K562 (cell line): Measurements from ENCODE around the gene OR2AG1. TPM values are rescaled to one million over a fixed set of nuclear protein-coding genes. Genes with fewer than 3 reads are reported as not detected.

Experiments used
- ATAC-seq: fragments of 200-7000 bp; cut with Tn5 transposase; 3 replicates; pipeline ENCODE4 v1.9.1; 2020; ENCODE audit warnings: moderate library complexity
- BruUV-seq: library from RNA; stranded (reverse); fragments of 400-500 nt; replicated peaks from 2 replicates; lab custom pipeline; 2021; lab: Mats Ljungman, UMichigan
- CTCF ChIA-PET: fragments of 300-600 bp; formaldehyde crosslinking; extraction: SDS; loops from one replicate; lab custom pipeline; 2021; ENCODE audit warnings: low intra/inter-chr PET ratio; lab: Yijun Ruan, JAX
- POLR2A ChIA-PET: fragments of 300-600, 350-650 bp; sonication (Branson Sonifier 250); formaldehyde crosslinking; extraction: SDS; loops from one replicate; lab custom pipeline; 2021; ENCODE audit warnings: antibody characterized with exemption, inconsistent platforms; lab: Yijun Ruan, JAX
- DNase-seq, 4 experiments: peaks; one replicate each; pipeline versions ENCODE4 v3.0.0 to v3.0.0-alpha.2; 2011 to 2018; ENCODE audit warnings: low spot score in 3 of 4, mixed read lengths in 3 of 4; ENCODE audit errors: extremely low read depth in 1 of 4
- FAIRE-seq: peaks from 2 replicates; lab custom pipeline; 2011; peaks lifted over from hg19 to GRCh38; lab: Jason Lieb, UNC
- H2AFZ ChIP-seq: 2 replicates; pipeline ENCODE4 v1.6.0; 2011; ENCODE audit warnings: low read depth, low read length, control low read depth, inconsistent platforms
- H3K27ac ChIP-seq: fragments of 200-600 bp; 3 replicates; pipeline ENCODE4 v1.8.0; 2011; ENCODE audit warnings: low read depth, mild to moderate bottlenecking, control low read depth, inconsistent platforms, low read length, moderate library complexity, mixed read lengths; ENCODE audit errors: extremely low read depth
- H3K27me3 ChIP-seq, 2 experiments: fragments of 300-600 bp in 1 of 2; 2 replicates in 1 of 2; 3 replicates in 1 of 2; pipeline versions ENCODE4 v1.6.0 to v1.8.0; 2011; ENCODE audit warnings: inconsistent platforms in 2 of 2, low read length in 2 of 2, mild to moderate bottlenecking in 1 of 2, mixed read lengths in 1 of 2, moderate library complexity in 1 of 2; ENCODE audit not compliant: control insufficient read depth in 2 of 2, insufficient read depth in 2 of 2
- H3K36me3 ChIP-seq: fragments of 300-600 bp; 3 replicates; pipeline ENCODE4 v1.8.0; 2011; ENCODE audit warnings: mild to moderate bottlenecking, low read length, inconsistent platforms; ENCODE audit not compliant: control insufficient read depth, insufficient read depth
- H3K4me1 ChIP-seq, 2 experiments: fragments of 200-600 bp in 1 of 2; replicated peaks in 1 of 2; 2 replicates in 1 of 2; 3 replicates in 1 of 2; pipeline versions ENCODE4 v1.5.1 to v1.8.0; 2011; ENCODE audit warnings: inconsistent platforms in 2 of 2, low read length in 2 of 2, mild to moderate bottlenecking in 1 of 2, mixed read lengths in 1 of 2, moderate library complexity in 1 of 2; ENCODE audit not compliant: control insufficient read depth in 2 of 2, insufficient read depth in 2 of 2
- H3K4me2 ChIP-seq: 2 replicates; pipeline ENCODE4 v1.6.1; 2011; ENCODE audit warnings: low read length, control low read depth, inconsistent platforms, mixed read lengths; ENCODE audit not compliant: insufficient read depth
- H3K4me3 ChIP-seq: fragments of 200-600 bp; sonication (generic), shearing (Covaris generic); 2 replicates; pipeline ENCODE4 v1.5.1; 2016; ENCODE audit warnings: control low read depth, inconsistent platforms
- H3K79me2 ChIP-seq: fragments of 200-600 bp; 3 replicates; pipeline ENCODE4 v1.8.0; 2011; ENCODE audit warnings: low read length, inconsistent platforms; ENCODE audit not compliant: control insufficient read depth, insufficient read depth
- H3K9ac ChIP-seq, 2 experiments: 2 replicates each; pipeline versions ENCODE4 v1.6.0 to v1.6.1; 2011; ENCODE audit warnings: low read depth in 2 of 2, low read length in 2 of 2, control low read depth in 1 of 2, inconsistent platforms in 1 of 2, mild to moderate bottlenecking in 1 of 2, mixed read lengths in 1 of 2; ENCODE audit not compliant: insufficient read depth in 1 of 2
- H3K9me1 ChIP-seq: one replicate; pipeline ENCODE4 v1.6.0; 2011; ENCODE audit warnings: inconsistent platforms, mild to moderate bottlenecking, low read length, moderate library complexity; ENCODE audit not compliant: control insufficient read depth, insufficient read depth
- H3K9me3 ChIP-seq: replicated peaks from 2 replicates; pipeline ENCODE4 v1.5.1; 2011; ENCODE audit warnings: low read depth, low read length, inconsistent platforms; ENCODE audit not compliant: control insufficient read depth, insufficient read depth
- H4K20me1 ChIP-seq: replicated peaks from 2 replicates; pipeline ENCODE4 v1.6.1; 2011; ENCODE audit warnings: low read length, inconsistent platforms, mixed read lengths; ENCODE audit not compliant: control insufficient read depth, insufficient read depth
- BRD9 ChIP-seq: fragments of 450-650 bp; IDR thresholded peaks from 2 replicates; pipeline ENCODE4 v1.6.1; 2018; ENCODE audit warnings: low read depth; ENCODE audit not compliant: partially characterized antibody
- IRF2 ChIP-seq: sonication (generic); formaldehyde crosslinking; IDR thresholded peaks from 2 replicates; pipeline ENCODE4 v1.8.1; 2022; ENCODE audit warnings: mild to moderate bottlenecking, missing genetic modification reagents
- MAFK ChIP-seq: IDR thresholded peaks from 2 replicates; pipeline ENCODE4 v1.6.1; 2011; ENCODE audit warnings: low read length, improper control_type of control experiment
- MAZ ChIP-seq, 2 experiments: fragments of 450-650 bp in 1 of 2; sonication (generic) in 1 of 2; formaldehyde crosslinking; IDR thresholded peaks in 1 of 2; conservative IDR thresholded peaks in 1 of 2; 2 replicates each; pipeline versions ENCODE4 v1.4.0 to v1.5.0; 2020; ENCODE audit warnings: mild to moderate bottlenecking in 1 of 2, missing genetic modification reagents in 1 of 2
- PHF20 ChIP-seq: fragments of 450-650 bp; IDR thresholded peaks from 2 replicates; pipeline ENCODE4 v1.6.1; 2018; ENCODE audit not compliant: partially characterized antibody
- RBFOX2 ChIP-seq: fragments of 200-400 bp; formaldehyde crosslinking; IDR thresholded peaks from 2 replicates; pipeline ENCODE4 v1.6.1; 2017; ENCODE audit warnings: low read depth, mild to moderate bottlenecking, low read length, moderate library complexity
- SMAD3 ChIP-seq: fragments of 450-650 bp; formaldehyde crosslinking; conservative IDR thresholded peaks from 2 replicates; pipeline ENCODE4 v1.4.0; 2020; ENCODE audit warnings: mild to moderate bottlenecking
- TAF7 ChIP-seq: fragments of 450-650 bp; IDR thresholded peaks from 2 replicates; pipeline ENCODE4 v1.6.1; 2016; ENCODE audit warnings: missing genetic modification characterization, missing compliant biosample characterization
- TCF3 ChIP-seq: sonication (generic); formaldehyde crosslinking; IDR thresholded peaks from 2 replicates; pipeline ENCODE4 v1.4.0; 2020; ENCODE audit warnings: mild to moderate bottlenecking, missing genetic modification reagents
- TRIM24 ChIP-seq, 2 experiments: fragments of 450-650 bp; IDR thresholded peaks; 2 replicates each; pipeline ENCODE4 v1.6.1; 2016
- WGBS: fragments of 100-300 bp; shearing (Covaris generic); methylation state at CpG from one replicate; pipeline ENCODE4 v1.1.6; 2016; ENCODE audit warnings: low coverage, mixed read lengths; ENCODE audit not compliant: insufficient coverage; ENCODE audit errors: missing lambda C conversion rate; 5-methylcytosine and 5-hydroxymethylcytosine counted together
- in situ Hi-C: fragments of 300-500 bp; cut with MboI; formaldehyde crosslinking; loops from 4 replicates; pipeline ENCODE4 v1.15.0; 2018; ENCODE audit warnings: inconsistent platforms, mixed read lengths
- intact Hi-C: fragments of 100-400 bp; cut with micrococcal nuclease; formaldehyde crosslinking; loops from 2 replicates; pipeline ENCODE4 v1.14.2; 2022
- polyA plus RNA-seq, 8 experiments: library from polyadenylated mRNA; depleted of rRNA in 4 of 8; stranded (reverse) in 5 of 8; unstranded in 3 of 8; fragments of >200 nt; fragmentation: Nextera tagmentation in 2 of 8; fragmentation: Illumina TruSeq in 1 of 8; extraction: Ambion mirVana in 2 of 8; extraction: Trizol in 1 of 8; gene quantifications; 2 replicates each; pipeline versions ENCODE4 v1.2.1 to v1.2.3, GENCODE V29; 2011 to 2014; ENCODE audit warnings: inconsistent platforms in 1 of 8, missing spikeins in 1 of 8
- total RNA-seq, 7 experiments: library from RNA; depleted of rRNA in 6 of 7; stranded (reverse); fragments of >200 nt in 6 of 7; fragmentation: Illumina TruSeq in 2 of 7; extraction: Trizol in 2 of 7; gene quantifications; 2 replicates each; pipeline versions ENCODE4 v1.2.1 to v1.2.3, GENCODE V29; 2011 to 2021; ENCODE audit warnings: low replicate concordance in 1 of 7
- TF ChIP-seq, protein P1 (sequence below), 2 experiments: fragments of 450-650 bp; IDR thresholded peaks; 2 replicates each; pipeline ENCODE4 v1.6.1; 2018; ENCODE audit warnings: mild to moderate bottlenecking in 2 of 2, low read depth in 1 of 2; ENCODE audit not compliant: partially characterized antibody in 2 of 2
- TF ChIP-seq, protein P2 (sequence below): fragments of 450-650 bp; IDR thresholded peaks from 2 replicates; pipeline ENCODE4 v1.6.1; 2016
- TF ChIP-seq, protein P3 (sequence below), 2 experiments: IDR thresholded peaks in 1 of 2; conservative IDR thresholded peaks in 1 of 2; 2 replicates each; pipeline ENCODE4 v1.6.1; 2016; ENCODE audit warnings: low read depth in 2 of 2, mild to moderate bottlenecking in 1 of 2, missing compliant biosample characterization in 1 of 2, missing genetic modification characterization in 1 of 2, moderate library complexity in 1 of 2
- TF ChIP-seq, protein P4 (sequence below): sonication (generic); formaldehyde crosslinking; IDR thresholded peaks from 2 replicates; pipeline ENCODE4 v1.9.0; 2022; ENCODE audit warnings: mild to moderate bottlenecking, missing genetic modification reagents

OR2AG1 gene
- total and polyA plus RNA-seq, 9 of the 15 experiments (the other 6 are each of a cell fraction or from before 2014, with no cell fraction given), result 0.05 to 0.11 (median 0.07) TPM; not detected in 5

DNA sequence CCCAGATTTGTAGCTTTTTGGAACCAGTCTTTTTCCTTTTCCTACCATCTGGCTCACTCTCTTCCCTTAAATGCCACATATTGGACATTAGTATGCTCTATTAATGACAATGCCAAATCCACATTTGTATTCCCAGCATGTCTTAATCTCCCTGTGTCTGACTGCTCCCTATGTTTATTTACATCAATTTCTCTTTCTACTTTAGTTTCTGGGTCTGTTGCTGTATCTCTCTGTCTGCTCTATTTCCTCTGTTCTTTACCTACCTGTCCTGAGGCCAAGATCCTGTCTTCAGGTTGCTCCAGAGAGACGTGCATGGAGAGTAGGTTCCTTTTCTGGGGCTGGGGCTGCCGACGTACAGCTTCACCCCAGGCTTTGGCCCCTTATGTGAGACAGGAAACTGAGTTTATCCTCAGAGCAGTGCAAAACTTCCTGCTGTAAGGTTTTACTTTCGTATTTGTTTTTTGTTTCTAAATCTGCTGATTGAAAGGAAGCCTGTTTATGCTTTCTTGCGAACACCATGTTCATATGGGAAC is 36.7 kb upstream of the OR2AG1 start:
- no peaks in the 10 kb centered on the region for H4K20me1 ChIP-seq
- H3K4me1 ChIP-seq, result peaks cover 0 to 50% of the 10 kb centered on the region in 2 experiments
- ChIA-PET POLR2A (interaction anchor here (0.7 to 2.1 kb wide), 4 partner anchors 9 to 122 kb away, joined by 3 to 10 read pairs (median 6); no protein-coding TSS in a partner anchor), CTCF (no interaction called here)
- peak overlapping the region in 1 of 2 experiments; percentile 48; a peak in 2 of 4 replicates for H3K9ac ChIP-seq
- ATAC-seq (peak; percentile 49), DNase-seq (no peak), FAIRE-seq (no peak)
- no peak overlapping the region for H3K4me3 ChIP-seq
- no TSS peak for BruUV-seq
- intact Hi-C loops (no loop called here), in situ Hi-C loops (no loop called here)
- H2AFZ ChIP-seq, result peak overlapping the region; percentile 82
- no peaks in the 10 kb centered on the region for H3K36me3 ChIP-seq
- H3K27me3 ChIP-seq, result no peaks in the 10 kb centered on the region
- 43% methylated on average over 5 of the region's 5 CpGs for WGBS
- H3K4me2 ChIP-seq, result peak overlapping the region; percentile 53
- 0 out of 2 replicates have a peak, but pooled peaks cover 3% of the 10 kb centered on the region for H3K9me3 ChIP-seq
- H3K9me1 ChIP-seq, result no peaks in the 10 kb centered on the region
- H3K79me2 ChIP-seq, result no peaks in the 10 kb centered on the region
- H3K27ac ChIP-seq, result peak overlapping the region; percentile 72
- TF ChIP-seq MAFK, result no peak
- TF ChIP-seq, protein P1, sequence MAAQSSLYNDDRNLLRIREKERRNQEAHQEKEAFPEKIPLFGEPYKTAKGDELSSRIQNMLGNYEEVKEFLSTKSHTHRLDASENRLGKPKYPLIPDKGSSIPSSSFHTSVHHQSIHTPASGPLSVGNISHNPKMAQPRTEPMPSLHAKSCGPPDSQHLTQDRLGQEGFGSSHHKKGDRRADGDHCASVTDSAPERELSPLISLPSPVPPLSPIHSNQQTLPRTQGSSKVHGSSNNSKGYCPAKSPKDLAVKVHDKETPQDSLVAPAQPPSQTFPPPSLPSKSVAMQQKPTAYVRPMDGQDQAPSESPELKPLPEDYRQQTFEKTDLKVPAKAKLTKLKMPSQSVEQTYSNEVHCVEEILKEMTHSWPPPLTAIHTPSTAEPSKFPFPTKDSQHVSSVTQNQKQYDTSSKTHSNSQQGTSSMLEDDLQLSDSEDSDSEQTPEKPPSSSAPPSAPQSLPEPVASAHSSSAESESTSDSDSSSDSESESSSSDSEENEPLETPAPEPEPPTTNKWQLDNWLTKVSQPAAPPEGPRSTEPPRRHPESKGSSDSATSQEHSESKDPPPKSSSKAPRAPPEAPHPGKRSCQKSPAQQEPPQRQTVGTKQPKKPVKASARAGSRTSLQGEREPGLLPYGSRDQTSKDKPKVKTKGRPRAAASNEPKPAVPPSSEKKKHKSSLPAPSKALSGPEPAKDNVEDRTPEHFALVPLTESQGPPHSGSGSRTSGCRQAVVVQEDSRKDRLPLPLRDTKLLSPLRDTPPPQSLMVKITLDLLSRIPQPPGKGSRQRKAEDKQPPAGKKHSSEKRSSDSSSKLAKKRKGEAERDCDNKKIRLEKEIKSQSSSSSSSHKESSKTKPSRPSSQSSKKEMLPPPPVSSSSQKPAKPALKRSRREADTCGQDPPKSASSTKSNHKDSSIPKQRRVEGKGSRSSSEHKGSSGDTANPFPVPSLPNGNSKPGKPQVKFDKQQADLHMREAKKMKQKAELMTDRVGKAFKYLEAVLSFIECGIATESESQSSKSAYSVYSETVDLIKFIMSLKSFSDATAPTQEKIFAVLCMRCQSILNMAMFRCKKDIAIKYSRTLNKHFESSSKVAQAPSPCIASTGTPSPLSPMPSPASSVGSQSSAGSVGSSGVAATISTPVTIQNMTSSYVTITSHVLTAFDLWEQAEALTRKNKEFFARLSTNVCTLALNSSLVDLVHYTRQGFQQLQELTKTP (IDR thresholded peaks at IDR 0.05; ENCODE audit: low read depth in 1 of 2, partially characterized antibody in 2 of 2), result no peak
- no peak for TF ChIP-seq RBFOX2
- 0 out of 4 replicates have a peak, but pooled peaks of 1 of the 2 experiments have one; percentile 15 for TF ChIP-seq MAZ (CRISPR knock-in tag; conservative IDR thresholded peaks at IDR 0.05 in 1 of 2, IDR thresholded peaks at IDR 0.05 in 1 of 2)
- TF ChIP-seq, protein P2, sequence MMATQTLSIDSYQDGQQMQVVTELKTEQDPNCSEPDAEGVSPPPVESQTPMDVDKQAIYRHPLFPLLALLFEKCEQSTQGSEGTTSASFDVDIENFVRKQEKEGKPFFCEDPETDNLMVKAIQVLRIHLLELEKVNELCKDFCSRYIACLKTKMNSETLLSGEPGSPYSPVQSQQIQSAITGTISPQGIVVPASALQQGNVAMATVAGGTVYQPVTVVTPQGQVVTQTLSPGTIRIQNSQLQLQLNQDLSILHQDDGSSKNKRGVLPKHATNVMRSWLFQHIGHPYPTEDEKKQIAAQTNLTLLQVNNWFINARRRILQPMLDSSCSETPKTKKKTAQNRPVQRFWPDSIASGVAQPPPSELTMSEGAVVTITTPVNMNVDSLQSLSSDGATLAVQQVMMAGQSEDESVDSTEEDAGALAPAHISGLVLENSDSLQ, result no peak
- TF ChIP-seq PHF20, result no peak
- TF ChIP-seq, protein P3, sequence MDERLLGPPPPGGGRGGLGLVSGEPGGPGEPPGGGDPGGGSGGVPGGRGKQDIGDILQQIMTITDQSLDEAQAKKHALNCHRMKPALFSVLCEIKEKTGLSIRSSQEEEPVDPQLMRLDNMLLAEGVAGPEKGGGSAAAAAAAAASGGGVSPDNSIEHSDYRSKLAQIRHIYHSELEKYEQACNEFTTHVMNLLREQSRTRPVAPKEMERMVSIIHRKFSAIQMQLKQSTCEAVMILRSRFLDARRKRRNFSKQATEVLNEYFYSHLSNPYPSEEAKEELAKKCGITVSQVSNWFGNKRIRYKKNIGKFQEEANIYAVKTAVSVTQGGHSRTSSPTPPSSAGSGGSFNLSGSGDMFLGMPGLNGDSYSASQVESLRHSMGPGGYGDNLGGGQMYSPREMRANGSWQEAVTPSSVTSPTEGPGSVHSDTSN (CRISPR knock-in tag; IDR thresholded peaks at IDR 0.05; ENCODE audit: low read depth), result no peak
- TF ChIP-seq, protein P3 (tag; conservative IDR thresholded peaks at IDR 0.05; ENCODE audit: low read depth), result no peak
- no peak for TF ChIP-seq BRD9
- no peak for TF ChIP-seq IRF2 (CRISPR knock-in tag)
- TF ChIP-seq TRIM24 (IDR thresholded peaks at IDR 0.05), result 0 out of 4 replicates have a peak, but pooled peaks of 1 of the 2 experiments have one; percentile 18
- TF ChIP-seq SMAD3 (CRISPR knock-in tag), result no peak
- TF ChIP-seq, protein P4, sequence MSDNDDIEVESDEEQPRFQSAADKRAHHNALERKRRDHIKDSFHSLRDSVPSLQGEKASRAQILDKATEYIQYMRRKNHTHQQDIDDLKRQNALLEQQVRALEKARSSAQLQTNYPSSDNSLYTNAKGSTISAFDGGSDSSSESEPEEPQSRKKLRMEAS (CRISPR knock-in tag), result no peak
- no peak for TF ChIP-seq TCF3 (CRISPR knock-in tag)
- no peak for TF ChIP-seq TAF7 (tag)
